Endodermal cell (in vitro differentiated cells): ENCODE measurements around the gene NUP58. TPM values are rescaled to one million over a fixed set of nuclear protein-coding genes. Genes with fewer than 3 reads are reported as not detected.

Experiments used
- DNase-seq: peaks from one replicate; pipeline ENCODE4 v3.0.0-alpha.2; 2017
- H3K27ac ChIP-seq: 2 replicates; pipeline ENCODE4 v1.5.1; 2013; ENCODE audit warnings: mild to moderate bottlenecking, low read depth, low read length, moderate library complexity
- H3K27me3 ChIP-seq: 2 replicates; pipeline ENCODE4 v1.6.1; 2013; ENCODE audit warnings: mild to moderate bottlenecking, low read length, moderate library complexity; ENCODE audit not compliant: insufficient read depth, control insufficient read depth, poor library complexity, severe bottlenecking
- H3K36me3 ChIP-seq: 2 replicates; pipeline ENCODE4 v1.7.0; 2013; ENCODE audit warnings: mild to moderate bottlenecking, low read length, moderate library complexity; ENCODE audit not compliant: control insufficient read depth, insufficient read depth
- H3K4me1 ChIP-seq: one replicate; pipeline ENCODE4 v1.7.0; 2013; ENCODE audit warnings: low read length; ENCODE audit not compliant: control insufficient read depth, insufficient read depth
- H3K4me3 ChIP-seq: 2 replicates; pipeline ENCODE4 v1.5.1; 2013; ENCODE audit warnings: mild to moderate bottlenecking, low read length, moderate library complexity
- H3K9ac ChIP-seq: 2 replicates; pipeline ENCODE4 v1.6.1; 2013; ENCODE audit warnings: mild to moderate bottlenecking, low read length, moderate library complexity; ENCODE audit not compliant: poor library complexity, severe bottlenecking; ENCODE audit errors: extremely low read depth
- H3K9me3 ChIP-seq: 2 replicates; pipeline ENCODE4 v1.6.1; 2013; ENCODE audit warnings: mild to moderate bottlenecking, low read length, moderate library complexity; ENCODE audit not compliant: control insufficient read depth
- H3K27ac Mint-ChIP-seq: 2 replicates; pipeline ENCODE4 v1.8.0; 2020; ENCODE audit warnings: mixed read lengths
- H3K27me3 Mint-ChIP-seq: 2 replicates; pipeline ENCODE4 v1.8.0; 2021; ENCODE audit warnings: mild to moderate bottlenecking, mixed read lengths; ENCODE audit not compliant: insufficient read depth
- H3K36me3 Mint-ChIP-seq: 2 replicates; pipeline ENCODE4 v1.8.0; 2020; ENCODE audit warnings: low read depth, mixed read lengths
- H3K4me1 Mint-ChIP-seq: 2 replicates; pipeline ENCODE4 v1.8.0; 2020; ENCODE audit warnings: mixed read lengths
- H3K4me3 Mint-ChIP-seq: 2 replicates; pipeline ENCODE4 v1.8.0; 2020; ENCODE audit warnings: mild to moderate bottlenecking, moderate library complexity, mixed read lengths
- H3K9me3 Mint-ChIP-seq: 2 replicates; pipeline ENCODE4 v1.8.0; 2020; ENCODE audit warnings: mild to moderate bottlenecking, mixed read lengths
- WGBS, 2 experiments: methylation state at CpG; one replicate each; pipeline versions ENCODE4 v1.1.5 to v1.1.7; 2013; ENCODE audit warnings: missing lambda C conversion rate in 2 of 2, mixed read lengths in 1 of 2; ENCODE audit not compliant: insufficient coverage in 1 of 2, insufficient read length in 1 of 2; 5-methylcytosine and 5-hydroxymethylcytosine counted together
- total RNA-seq, 2 donors: library from RNA; stranded (reverse); fragmentation: NEBNext Ultra II Directional in 1 of 2; extraction: Animal tissue kit (Norgen Biotek cat#: 25700) in 1 of 2; gene quantifications; 2 replicates in 1 of 2; 3 replicates in 1 of 2; pipeline ENCODE4 v1.2.1, GENCODE V29; 2021
- TF ChIP-seq, protein P1 (sequence below): fragments of 200-600 bp; sonication (generic); conservative IDR thresholded peaks from 2 replicates; pipeline ENCODE4 v1.5.0; 2021; ENCODE audit warnings: antibody characterized with exemption, mild to moderate bottlenecking

The NUP58 gene
- total RNA-seq, 2 donors from 2014 or later: 49.7 to 66.4 TPM

DNA sequence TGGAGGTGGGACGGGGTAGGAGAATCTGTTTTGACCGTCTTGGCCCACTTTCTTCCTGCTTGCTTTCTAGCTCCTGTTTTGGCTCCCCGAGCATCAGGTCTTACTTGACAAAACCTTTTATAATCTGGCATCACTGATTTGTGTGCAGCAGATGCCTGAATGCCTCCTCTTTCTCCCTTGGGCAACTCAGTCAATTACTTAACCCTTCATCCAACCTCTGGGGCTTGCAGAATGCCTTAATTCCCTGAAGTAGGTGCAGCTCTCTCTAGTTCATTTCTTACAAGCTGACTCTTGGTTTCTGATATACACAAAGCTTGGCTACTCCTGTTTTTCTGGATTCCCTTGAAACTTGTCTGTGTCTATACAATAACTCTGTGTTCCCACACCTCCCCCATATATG lies 5.7 kb upstream of the NUP58 start:
- peaks cover 47% of the 10 kb centered on the region for H3K27me3 ChIP-seq
- no peak overlapping the region for H3K27ac Mint-ChIP-seq
- H3K27ac ChIP-seq: no peak overlapping the region

DNA sequence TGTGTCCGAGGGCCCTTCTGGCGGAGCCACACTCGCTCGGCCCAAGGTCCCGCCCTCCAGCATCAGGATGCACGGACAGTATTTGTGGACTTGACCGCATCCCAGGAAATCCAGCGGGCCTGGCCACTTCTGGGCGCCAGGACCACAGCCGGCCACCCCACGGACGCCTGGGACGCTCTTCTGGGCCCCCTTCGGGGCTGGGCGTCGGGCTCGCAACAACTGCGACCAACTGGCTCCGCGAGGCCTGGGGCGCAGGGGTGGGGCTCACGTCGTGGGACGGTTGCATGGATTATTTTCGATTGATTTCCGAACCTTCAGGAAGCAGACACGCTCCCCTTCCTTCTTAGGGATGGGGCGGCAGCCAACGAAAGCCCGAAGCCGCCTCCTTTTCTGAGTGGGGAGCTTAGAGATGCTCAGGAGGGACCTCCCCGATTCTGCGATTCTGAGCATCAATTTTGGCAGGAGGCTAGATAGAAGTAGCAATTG lies 521 bp upstream of the NUP58 start:
- H3K36me3 Mint-ChIP-seq: peaks cover 25% of the 10 kb centered on the region
- TF ChIP-seq, protein P1, sequence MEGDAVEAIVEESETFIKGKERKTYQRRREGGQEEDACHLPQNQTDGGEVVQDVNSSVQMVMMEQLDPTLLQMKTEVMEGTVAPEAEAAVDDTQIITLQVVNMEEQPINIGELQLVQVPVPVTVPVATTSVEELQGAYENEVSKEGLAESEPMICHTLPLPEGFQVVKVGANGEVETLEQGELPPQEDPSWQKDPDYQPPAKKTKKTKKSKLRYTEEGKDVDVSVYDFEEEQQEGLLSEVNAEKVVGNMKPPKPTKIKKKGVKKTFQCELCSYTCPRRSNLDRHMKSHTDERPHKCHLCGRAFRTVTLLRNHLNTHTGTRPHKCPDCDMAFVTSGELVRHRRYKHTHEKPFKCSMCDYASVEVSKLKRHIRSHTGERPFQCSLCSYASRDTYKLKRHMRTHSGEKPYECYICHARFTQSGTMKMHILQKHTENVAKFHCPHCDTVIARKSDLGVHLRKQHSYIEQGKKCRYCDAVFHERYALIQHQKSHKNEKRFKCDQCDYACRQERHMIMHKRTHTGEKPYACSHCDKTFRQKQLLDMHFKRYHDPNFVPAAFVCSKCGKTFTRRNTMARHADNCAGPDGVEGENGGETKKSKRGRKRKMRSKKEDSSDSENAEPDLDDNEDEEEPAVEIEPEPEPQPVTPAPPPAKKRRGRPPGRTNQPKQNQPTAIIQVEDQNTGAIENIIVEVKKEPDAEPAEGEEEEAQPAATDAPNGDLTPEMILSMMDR: no peak
- peaks cover 36% of the 10 kb centered on the region for H3K27me3 ChIP-seq
- H3K27me3 Mint-ChIP-seq: peaks cover 47% of the 10 kb centered on the region
- DNase-seq: peak; percentile 50
- H3K4me3 ChIP-seq: peak overlapping the region; percentile 100
- whole genome bisulfite sequencing, 2 experiments: 92 to 96% methylated on average over 16 to 33 of the region's 33 CpGs
- H3K4me3 Mint-ChIP-seq: peak overlapping the region; percentile 87
- H3K27ac ChIP-seq: no peak overlapping the region
- H3K9ac ChIP-seq: no peak overlapping the region
- peaks cover 9% of the 10 kb centered on the region for H3K9me3 Mint-ChIP-seq
- H3K4me1 ChIP-seq: no peaks in the 10 kb centered on the region
- H3K9me3 ChIP-seq: peaks cover 6% of the 10 kb centered on the region
- H3K27ac Mint-ChIP-seq: peak overlapping the region; percentile 68
- H3K36me3 ChIP-seq: peaks cover 24% of the 10 kb centered on the region
- peaks cover 11% of the 10 kb centered on the region for H3K4me1 Mint-ChIP-seq

More for the DNA sequence above, 5.7 kb upstream of the NUP58 start:
- H3K27me3 Mint-ChIP-seq: peaks cover 58% of the 10 kb centered on the region
- WGBS, 2 experiments: 85 to 100% methylated on average over 1 to 3 of the region's 3 CpGs
- Histone ChIP-seq H3K4me1 (no peaks in the 10 kb centered on the region), H3K4me3 (no peak overlapping the region), H3K9me3 (peaks cover 5% of the 10 kb centered on the region), H3K9ac (no peak overlapping the region), H3K36me3 (no peaks in the 10 kb centered on the region)
- H3K4me3 Mint-ChIP-seq: no peak overlapping the region
- no peaks in the 10 kb centered on the region for H3K36me3 Mint-ChIP-seq
- H3K9me3 Mint-ChIP-seq: peaks cover 6% of the 10 kb centered on the region
- TF ChIP-seq, protein P1: no peak
- H3K4me1 Mint-ChIP-seq: no peaks in the 10 kb centered on the region
- no peak for DNase-seq

DNA sequence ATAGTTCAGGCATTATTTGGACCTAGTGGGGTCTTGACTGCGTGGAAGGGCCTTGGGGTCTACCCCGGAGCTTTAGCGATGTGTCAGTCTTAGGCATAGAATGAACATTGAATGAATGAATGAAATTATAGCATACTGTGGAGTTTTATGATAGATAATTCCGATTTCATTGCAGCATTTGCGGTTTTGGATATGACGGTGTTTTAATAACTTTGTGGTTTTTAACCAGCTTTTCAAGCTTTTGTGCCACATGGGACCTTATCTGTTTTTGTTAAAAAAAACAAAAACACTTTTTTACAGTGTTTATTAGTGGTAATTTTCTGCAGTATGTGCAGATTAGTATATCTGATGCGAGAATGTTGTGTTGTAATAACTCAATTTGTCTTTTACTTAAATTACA lies 696 bp downstream of the NUP58 start:
- TF ChIP-seq, protein P1: no peak
- Mint-ChIP-seq H3K27ac (peak overlapping the region; percentile 82), H3K4me3 (peak overlapping the region; percentile 87), H3K4me1 (peaks cover 15% of the 10 kb centered on the region), H3K27me3 (peaks cover 34% of the 10 kb centered on the region), H3K36me3 (peaks cover 25% of the 10 kb centered on the region), H3K9me3 (peaks cover 9% of the 10 kb centered on the region)
- Histone ChIP-seq H3K4me3 (peak overlapping the region; percentile 100), H3K4me1 (no peaks in the 10 kb centered on the region), H3K27ac (no peak overlapping the region), H3K27me3 (peaks cover 24% of the 10 kb centered on the region), H3K9ac (peak overlapping the region; percentile 72), H3K9me3 (peaks cover 6% of the 10 kb centered on the region), H3K36me3 (peaks cover 24% of the 10 kb centered on the region)
- WGBS, 2 experiments: 0 to 10% methylated on average over 3 to 7 of the region's 7 CpGs
- no peak for DNase-seq
